Skin epidermis (tissue), 12 donors: ENCODE data around the gene TSPAN14.
"Not testable (repeated sequence)": the region's sequence is repeated elsewhere in the genome, so short reads cannot be mapped to it uniquely, and the experiment has no call there.

Source experiments
- H3K27ac ChIP-seq, 21 experiments: fragments of 200-600 bp; sonication (generic) in 11 of 21; one replicate each; pipeline ENCODE4 v1.5.0; 2020; ENCODE audit warnings: mild to moderate bottlenecking in 3 of 21, inconsistent platforms in 2 of 21, moderate library complexity in 2 of 21
- H3K4me3 ChIP-seq, 7 experiments: fragments of 200-600 bp; sonication (generic) in 2 of 7; one replicate each; pipeline ENCODE4 v1.5.0; 2020; ENCODE audit warnings: inconsistent platforms in 2 of 7, mild to moderate bottlenecking in 2 of 7, moderate library complexity in 1 of 7

The TSPAN14 gene

GRCh38 chr10:80453842-80454512 is at the start of gene TSPAN14:
Gene TSPAN14 (plus strand): TSS chr10:80454310. CDS start chr10:80489234, 34,924 bp downstream.
- Histone ChIP-seq H3K27ac (peak within 1 kb of the TSS; percentile 76 to 99 (median 96)), H3K4me3 (peak within 1 kb of the TSS; percentile 57 to 96 (median 82))

- no peak overlapping the region for H3K4me3 ChIP-seq
- H3K27ac ChIP-seq = peak overlapping the region in 2 of 21 experiments; percentile 17 to 21
These were observed 49.1 kb upstream of the TSPAN14 start for GRCh38 chr10:80405035-80405434.

GRCh38 chr10:80405626-80406025 is 48.5 kb upstream of the TSPAN14 start:
- Histone ChIP-seq H3K4me3 (no peak overlapping the region), H3K27ac (peak overlapping the region in 6 of 21 experiments; percentile 7 to 42 (median 27))

GRCh38 chr10:80406204-80406603 is 47.9 kb upstream of the TSPAN14 start:
- H3K27ac ChIP-seq = peak overlapping the region in 5 of 21 experiments; percentile 7 to 42 (median 33)
- H3K4me3 ChIP-seq = no peak overlapping the region

- H3K4me3 ChIP-seq = peak overlapping the region; percentile 50 to 85 (median 72)
- H3K27ac ChIP-seq = peak overlapping the region in 19 of 21 experiments; percentile 53 to 88 (median 73)
These were observed 46.3 kb upstream of the TSPAN14 start for GRCh38 chr10:80407812-80408241.

GRCh38 chr10:80408242-80409101 is 45.6 kb upstream of the TSPAN14 start, which contains the start of gene PRXL2A:
Gene PRXL2A (plus strand): TSS chr10:80408551. CDS start chr10:80420468, 11,917 bp downstream.
- peak within 1 kb of the TSS in 20 of 21 experiments; percentile 11 to 88 (median 72) for H3K27ac ChIP-seq

GRCh38 chr10:80409121-80409520 is 45.0 kb upstream of the TSPAN14 start:
- peak overlapping the region in 19 of 21 experiments; percentile 11 to 88 (median 73) for H3K27ac ChIP-seq
- peak overlapping the region; percentile 50 to 85 (median 72) for H3K4me3 ChIP-seq

More at GRCh38 chr10:80408242-80409101, 45.6 kb upstream of the TSPAN14 start, which contains the start of gene PRXL2A:
- H3K4me3 ChIP-seq = peak within 1 kb of the TSS; percentile 50 to 85 (median 72)

GRCh38 chr10:80410122-80410521 is 44.0 kb upstream of the TSPAN14 start:
- peak overlapping the region in 1 of 7 experiments; percentile 83 for H3K4me3 ChIP-seq
- H3K27ac ChIP-seq = peak overlapping the region in 6 of 21 experiments; percentile 28 to 76 (median 66)

- peak overlapping the region in 10 of 21 experiments; percentile 19 to 76 (median 60) for H3K27ac ChIP-seq
- H3K4me3 ChIP-seq = no peak overlapping the region
These were observed 43.4 kb upstream of the TSPAN14 start for GRCh38 chr10:80410578-80411145.

GRCh38 chr10:80411267-80411668 is 42.8 kb upstream of the TSPAN14 start:
- no peak overlapping the region for H3K4me3 ChIP-seq
- peak overlapping the region in 10 of 21 experiments; percentile 4 to 76 (median 60) for H3K27ac ChIP-seq

GRCh38 chr10:80411681-80412220 is 42.4 kb upstream of the TSPAN14 start:
- H3K27ac ChIP-seq = peak overlapping the region in 13 of 21 experiments; percentile 2 to 77 (median 49)
- H3K4me3 ChIP-seq = no peak overlapping the region

GRCh38 chr10:80412486-80412885 is 41.6 kb upstream of the TSPAN14 start:
- H3K27ac ChIP-seq = peak overlapping the region in 12 of 21 experiments; percentile 39 to 77 (median 64)
- H3K4me3 ChIP-seq = no peak overlapping the region

- H3K4me3 ChIP-seq = peak overlapping the region in 3 of 7 experiments; percentile 14 to 29 (median 17)
- H3K27ac ChIP-seq = peak overlapping the region in 17 of 21 experiments; percentile 32 to 77 (median 58)
These were observed 40.7 kb upstream of the TSPAN14 start for GRCh38 chr10:80413271-80413996.

- peak overlapping the region in 3 of 7 experiments; percentile 14 to 29 (median 17) for H3K4me3 ChIP-seq
- peak overlapping the region in 16 of 21 experiments; percentile 31 to 77 (median 60) for H3K27ac ChIP-seq
These were observed 39.8 kb upstream of the TSPAN14 start for GRCh38 chr10:80414142-80414895.

- Histone ChIP-seq H3K27ac (peak overlapping the region in 4 of 21 experiments; percentile 5 to 69 (median 30)), H3K4me3 (peak overlapping the region in 2 of 7 experiments; percentile 5 to 29)
These were observed 38.2 kb upstream of the TSPAN14 start for GRCh38 chr10:80415734-80416478.

GRCh38 chr10:80416479-80417098 is 37.5 kb upstream of the TSPAN14 start:
- Histone ChIP-seq H3K27ac (peak overlapping the region in 2 of 21 experiments; percentile 5 to 69), H3K4me3 (peak overlapping the region in 1 of 7 experiments; percentile 29)

- not testable (repeated sequence) for H3K4me3 ChIP-seq, H3K27ac ChIP-seq
These were observed 36.9 kb upstream of the TSPAN14 start for GRCh38 chr10:80417256-80417655.
